Caco-2 (cell line): ENCODE measurements around the gene BRICD5. TPM values are rescaled to one million over a fixed set of nuclear protein-coding genes. Genes with fewer than 3 reads are reported as not detected.

Experiments used
- BruUV-seq: library from RNA; stranded (reverse); fragments of 400-500 nt; replicated peaks from 2 replicates; lab custom pipeline; 2021; lab: Mats Ljungman, UMichigan
- CTCF ChIA-PET: fragments of 300-600 bp; sonication (Branson Sonifier 250); formaldehyde crosslinking; loops from one replicate; lab custom pipeline; 2022; ENCODE audit warnings: antibody characterized with exemption; lab: Charles Lee
- POLR2A ChIA-PET: fragments of 300-600 bp; sonication (Branson Sonifier 250); formaldehyde crosslinking; loops from one replicate; lab custom pipeline; 2022; ENCODE audit warnings: antibody characterized with exemption; lab: Charles Lee
- DNase-seq, 2 experiments: peaks; one replicate each; pipeline versions ENCODE4 v3.0.0 to v3.0.0-alpha.2; 2020 to 2022
- H3K27me3 ChIP-seq: replicated peaks from 2 replicates; pipeline ENCODE4 v1.6.0; 2011; ENCODE audit warnings: low read length; ENCODE audit not compliant: control insufficient read depth, insufficient read depth
- H3K36me3 ChIP-seq: 2 replicates; pipeline ENCODE4 v1.5.1; 2011; ENCODE audit warnings: low read length; ENCODE audit not compliant: control insufficient read depth, insufficient read depth
- H3K4me1 ChIP-seq: fragments of 250-450 bp; sonication (Bioruptor Pico); 2 replicates; pipeline ENCODE4 v1.5.1; 2020; ENCODE audit warnings: mild to moderate bottlenecking
- H3K4me3 ChIP-seq: 2 replicates; pipeline ENCODE4 v1.5.1; 2011; ENCODE audit warnings: low read depth, mild to moderate bottlenecking, control low read depth, low read length
- H3K9me3 ChIP-seq: fragments of 250-450 bp; sonication (Bioruptor Pico); 2 replicates; pipeline ENCODE4 v1.5.1; 2020; ENCODE audit warnings: mild to moderate bottlenecking, moderate library complexity
- H3K27ac Mint-ChIP-seq: one replicate; pipeline ENCODE4 v1.8.0; 2022; ENCODE audit warnings: mixed read lengths; ENCODE audit not compliant: unreplicated experiment
- H3K27me3 Mint-ChIP-seq: one replicate; pipeline ENCODE4 v1.8.0; 2022; ENCODE audit warnings: mixed read lengths; ENCODE audit not compliant: insufficient read depth, unreplicated experiment
- H3K36me3 Mint-ChIP-seq: one replicate; pipeline ENCODE4 v1.8.0; 2022; ENCODE audit warnings: mild to moderate bottlenecking, mixed read lengths; ENCODE audit not compliant: insufficient read depth, unreplicated experiment
- H3K4me1 Mint-ChIP-seq: one replicate; pipeline ENCODE4 v1.8.0; 2022; ENCODE audit warnings: low read depth, mixed read lengths; ENCODE audit not compliant: unreplicated experiment
- H3K4me3 Mint-ChIP-seq: one replicate; pipeline ENCODE4 v1.8.0; 2022; ENCODE audit warnings: mild to moderate bottlenecking, moderate library complexity, mixed read lengths; ENCODE audit not compliant: unreplicated experiment
- H3K9me3 Mint-ChIP-seq: one replicate; pipeline ENCODE4 v1.8.0; 2022; ENCODE audit warnings: mixed read lengths; ENCODE audit not compliant: unreplicated experiment
- intact Hi-C: fragments of 100-400 bp; cut with micrococcal nuclease; formaldehyde crosslinking; loops from one replicate; pipeline ENCODE4 v1.10.0; 2022; ENCODE audit not compliant: unreplicated experiment
- total RNA-seq: library from RNA; stranded (reverse); gene quantifications from 2 replicates; pipeline ENCODE4 v1.2.3, GENCODE V29; 2022
- TF ChIP-seq, protein P1 (sequence below), 2 experiments: fragments of 200-600 bp in 1 of 2; IDR thresholded peaks; 1 replicate in 1 of 2; 2 replicates in 1 of 2; pipeline versions ENCODE4 v1.5.1 to v1.8.0; 2011 to 2022; ENCODE audit warnings: antibody characterized with exemption in 1 of 2, control low read depth in 1 of 2, inconsistent platforms in 1 of 2, low read depth in 1 of 2, low read length in 1 of 2, mild to moderate bottlenecking in 1 of 2, moderate library complexity in 1 of 2; ENCODE audit not compliant: insufficient read depth in 1 of 2, severe bottlenecking in 1 of 2, unreplicated experiment in 1 of 2

BRICD5 gene
- total RNA-seq, 1 experiment from 2014 or later: 10.0 TPM

DNA sequence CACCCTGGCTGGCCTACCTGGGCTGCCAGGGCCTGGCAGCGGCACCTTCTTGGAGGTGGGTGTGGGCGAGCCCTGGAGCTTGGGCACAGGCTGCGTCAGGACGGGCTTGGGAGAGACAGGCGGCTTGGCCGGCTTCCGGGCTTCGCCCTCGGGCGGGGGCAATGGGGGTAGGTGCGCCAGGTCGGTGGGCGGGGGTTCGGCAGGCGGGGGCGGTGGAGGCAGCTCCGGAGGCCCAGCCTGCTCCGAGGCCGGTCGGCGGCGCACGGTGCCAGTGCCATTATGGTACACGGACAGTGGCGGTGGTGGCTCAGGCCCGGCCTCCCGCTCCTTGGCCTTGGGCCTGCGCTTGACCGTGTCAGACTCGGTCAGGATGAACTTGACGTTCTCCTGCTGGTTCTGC lies 31.1 kb downstream of the BRICD5 start:
- ChIA-PET CTCF (no interaction called here), POLR2A (no interaction called here)
- no peak overlapping the region for H3K4me3 Mint-ChIP-seq
- H3K36me3 Mint-ChIP-seq: peaks cover 45% of the 10 kb centered on the region
- no peaks in the 10 kb centered on the region for H3K9me3 ChIP-seq
- H3K4me3 ChIP-seq: no peak overlapping the region
- no peaks in the 10 kb centered on the region; the same call in 1 of the 2 replicates for H3K36me3 ChIP-seq
- intact Hi-C loops: no loop called here
- TF ChIP-seq, protein P1, sequence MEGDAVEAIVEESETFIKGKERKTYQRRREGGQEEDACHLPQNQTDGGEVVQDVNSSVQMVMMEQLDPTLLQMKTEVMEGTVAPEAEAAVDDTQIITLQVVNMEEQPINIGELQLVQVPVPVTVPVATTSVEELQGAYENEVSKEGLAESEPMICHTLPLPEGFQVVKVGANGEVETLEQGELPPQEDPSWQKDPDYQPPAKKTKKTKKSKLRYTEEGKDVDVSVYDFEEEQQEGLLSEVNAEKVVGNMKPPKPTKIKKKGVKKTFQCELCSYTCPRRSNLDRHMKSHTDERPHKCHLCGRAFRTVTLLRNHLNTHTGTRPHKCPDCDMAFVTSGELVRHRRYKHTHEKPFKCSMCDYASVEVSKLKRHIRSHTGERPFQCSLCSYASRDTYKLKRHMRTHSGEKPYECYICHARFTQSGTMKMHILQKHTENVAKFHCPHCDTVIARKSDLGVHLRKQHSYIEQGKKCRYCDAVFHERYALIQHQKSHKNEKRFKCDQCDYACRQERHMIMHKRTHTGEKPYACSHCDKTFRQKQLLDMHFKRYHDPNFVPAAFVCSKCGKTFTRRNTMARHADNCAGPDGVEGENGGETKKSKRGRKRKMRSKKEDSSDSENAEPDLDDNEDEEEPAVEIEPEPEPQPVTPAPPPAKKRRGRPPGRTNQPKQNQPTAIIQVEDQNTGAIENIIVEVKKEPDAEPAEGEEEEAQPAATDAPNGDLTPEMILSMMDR (IDR thresholded peaks at IDR 0.05; ENCODE audit: insufficient read depth in 1 of 2, low read depth in 1 of 2, low read length in 1 of 2, severe bottlenecking in 1 of 2, unreplicated experiment in 1 of 2): no peak
- DNase-seq: no peak
- H3K27ac Mint-ChIP-seq: no peak overlapping the region
- H3K27me3 ChIP-seq: no peaks in the 10 kb centered on the region
- H3K27me3 Mint-ChIP-seq: no peaks in the 10 kb centered on the region
- no peaks in the 10 kb centered on the region for H3K4me1 ChIP-seq
- peaks cover 6% of the 10 kb centered on the region for H3K4me1 Mint-ChIP-seq
- no peaks in the 10 kb centered on the region for H3K9me3 Mint-ChIP-seq
- no TSS peak for BruUV-seq

DNA sequence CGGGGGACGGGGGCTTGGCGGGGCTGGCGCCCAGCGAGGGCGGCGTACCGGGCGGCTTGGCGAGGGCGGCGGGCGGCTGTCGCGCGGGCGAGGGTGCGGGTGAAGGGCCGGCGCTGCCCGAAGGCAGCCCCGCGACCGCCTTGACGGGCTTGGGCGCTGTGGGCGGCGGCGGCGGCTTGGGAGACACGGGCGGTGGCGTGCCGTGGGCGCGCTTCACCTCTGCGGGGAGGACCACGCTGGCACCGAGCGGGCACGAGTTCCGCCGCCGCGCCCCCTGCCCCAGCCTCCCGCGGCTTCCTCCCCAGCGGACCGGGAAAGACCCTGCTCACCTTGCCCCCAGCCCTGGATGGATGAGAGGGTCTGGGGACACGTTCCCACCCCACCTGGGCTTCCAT lies 31.6 kb downstream of the BRICD5 start:
- intact Hi-C loops: no loop called here
- no TSS peak for BruUV-seq
- no peak overlapping the region for H3K27ac Mint-ChIP-seq
- H3K27me3 ChIP-seq: no peaks in the 10 kb centered on the region
- no peaks in the 10 kb centered on the region; the same call in 1 of the 2 replicates for H3K36me3 ChIP-seq
- H3K36me3 Mint-ChIP-seq: peaks cover 45% of the 10 kb centered on the region
- no peaks in the 10 kb centered on the region for H3K9me3 Mint-ChIP-seq
- H3K9me3 ChIP-seq: no peaks in the 10 kb centered on the region
- TF ChIP-seq, protein P1 (IDR thresholded peaks at IDR 0.05; ENCODE audit: insufficient read depth in 1 of 2, low read depth in 1 of 2, low read length in 1 of 2, severe bottlenecking in 1 of 2, unreplicated experiment in 1 of 2): no peak
- H3K4me1 Mint-ChIP-seq: peaks cover 6% of the 10 kb centered on the region
- no peaks in the 10 kb centered on the region for H3K4me1 ChIP-seq
- H3K4me3 Mint-ChIP-seq: no peak overlapping the region
- no peaks in the 10 kb centered on the region for H3K27me3 Mint-ChIP-seq
- POLR2A ChIA-PET: no interaction called here
- DNase-seq: no peak
- no peak overlapping the region for H3K4me3 ChIP-seq
- CTCF ChIA-PET: no interaction called here

DNA sequence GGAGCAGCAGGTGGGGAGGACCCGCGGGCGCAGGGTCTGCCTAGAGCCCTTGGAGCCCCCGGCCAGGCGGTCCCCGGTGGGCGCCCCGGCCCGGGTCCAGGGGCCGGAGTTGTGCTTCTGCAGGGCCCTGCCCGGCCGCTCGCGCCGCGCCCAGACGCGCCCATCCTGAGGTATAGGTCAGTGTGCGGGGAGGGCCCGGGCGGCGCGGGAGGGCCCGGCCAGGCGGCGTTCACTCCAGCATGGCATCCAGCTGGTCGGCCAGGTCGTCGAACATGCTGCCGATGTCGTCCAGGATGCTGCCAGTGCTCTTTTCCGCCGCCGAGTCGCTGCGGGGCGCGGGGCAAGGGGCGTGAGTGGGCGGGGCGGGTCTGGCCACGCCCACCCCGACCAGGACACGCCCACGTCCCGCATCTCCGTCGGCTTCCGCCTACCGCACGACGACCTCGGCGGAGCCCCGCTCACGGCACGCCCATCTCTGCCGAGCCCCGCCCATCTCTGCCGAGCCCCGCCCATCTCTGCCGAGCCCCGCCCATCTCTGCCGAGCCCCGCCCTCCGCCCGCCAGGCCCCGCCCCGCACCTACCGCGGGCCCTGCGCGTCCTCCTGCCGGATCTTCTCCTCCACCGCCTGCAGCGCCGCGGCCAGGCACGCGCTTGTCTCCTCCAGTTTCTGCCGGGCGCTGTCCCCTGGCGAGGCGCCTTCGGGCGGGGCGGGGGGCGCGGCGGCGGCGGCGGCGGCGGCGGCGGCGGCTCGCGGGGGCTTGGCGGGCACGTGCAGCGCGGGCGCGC lies 32.1 kb downstream of the BRICD5 start:
- Histone ChIP-seq H3K27me3 (no peaks in the 10 kb centered on the region), H3K4me3 (no peak overlapping the region), H3K36me3 (no peaks in the 10 kb centered on the region; the same call in 1 of the 2 replicates), H3K4me1 (no peaks in the 10 kb centered on the region), H3K9me3 (no peaks in the 10 kb centered on the region)
- ChIA-PET CTCF (no interaction called here), POLR2A (no interaction called here)
- BruUV-seq: no TSS peak
- no peak overlapping the region for H3K27ac Mint-ChIP-seq
- peaks cover 45% of the 10 kb centered on the region for H3K36me3 Mint-ChIP-seq
- TF ChIP-seq, protein P1 (IDR thresholded peaks at IDR 0.05; ENCODE audit: insufficient read depth in 1 of 2, low read depth in 1 of 2, low read length in 1 of 2, severe bottlenecking in 1 of 2, unreplicated experiment in 1 of 2): no peak
- intact Hi-C loops: no loop called here
- H3K4me3 Mint-ChIP-seq: no peak overlapping the region
- no peaks in the 10 kb centered on the region for H3K9me3 Mint-ChIP-seq
- H3K4me1 Mint-ChIP-seq: peaks cover 6% of the 10 kb centered on the region
- H3K27me3 Mint-ChIP-seq: no peaks in the 10 kb centered on the region
- no peak for DNase-seq
